Measurements from ENCODE around the gene CHI3L2.

CHI3L2 gene

GRCh38 chr1:111218701-111219556, 8.6 kb upstream of the CHI3L2 start:
- no peak for TF ChIP-seq TAF1 (IDR thresholded peaks at IDR 0.05; ENCODE audit: borderline replicate concordance, insufficient read depth, low read length)
- no peak for TF ChIP-seq POLR2AphosphoS5 (IDR thresholded peaks at IDR 0.05; ENCODE audit: low read depth, low read length)
- TF ChIP-seq REST (IDR thresholded peaks at IDR 0.05; ENCODE audit: insufficient read depth in 1 of 2, low read depth in 2 of 2, low read length in 2 of 2), result no peak
- no peak for TF ChIP-seq SIN3A (IDR thresholded peaks at IDR 0.05; ENCODE audit: borderline replicate concordance, insufficient read depth, low read length)
- TF ChIP-seq FOXP2 (optimal IDR thresholded peaks at IDR 0.05; ENCODE audit: borderline replicate concordance, extremely low read depth, extremely low read length, insufficient read depth), result no peak

- TF ChIP-seq REST (IDR thresholded peaks at IDR 0.05; ENCODE audit: insufficient read depth in 1 of 2, low read depth in 2 of 2, low read length in 2 of 2) (no peak), FOXP2 (optimal IDR thresholded peaks at IDR 0.05; ENCODE audit: borderline replicate concordance, extremely low read depth, extremely low read length, insufficient read depth) (no peak), SIN3A (IDR thresholded peaks at IDR 0.05; ENCODE audit: borderline replicate concordance, insufficient read depth, low read length) (no peak)
Measured at GRCh38 chr1:111219557-111220286, 7.8 kb upstream of the CHI3L2 start.

- TF ChIP-seq REST (IDR thresholded peaks at IDR 0.05; ENCODE audit: insufficient read depth in 1 of 2, low read depth in 2 of 2, low read length in 2 of 2), result no peak
Measured at GRCh38 chr1:111220302-111220890, 7.1 kb upstream of the CHI3L2 start.

- TF ChIP-seq POLR2AphosphoS5 (IDR thresholded peaks at IDR 0.05; ENCODE audit: low read depth, low read length), result no peak
- TF ChIP-seq SIN3A (IDR thresholded peaks at IDR 0.05; ENCODE audit: borderline replicate concordance, insufficient read depth, low read length), result no peak
- TF ChIP-seq TAF1 (IDR thresholded peaks at IDR 0.05; ENCODE audit: borderline replicate concordance, insufficient read depth, low read length), result no peak
- no peak for TF ChIP-seq FOXP2 (optimal IDR thresholded peaks at IDR 0.05; ENCODE audit: borderline replicate concordance, extremely low read depth, extremely low read length, insufficient read depth)
- no peak for TF ChIP-seq REST (IDR thresholded peaks at IDR 0.05; ENCODE audit: insufficient read depth in 1 of 2, low read depth in 2 of 2, low read length in 2 of 2)
Measured at GRCh38 chr1:111221276-111221632, 6.3 kb upstream of the CHI3L2 start.
